AG04450 (cell line): Measurements from ENCODE around the gene TRAPPC2L. TPM values are rescaled to one million over a fixed set of nuclear protein-coding genes. Genes with fewer than 3 reads are reported as not detected.

Source experiments
- CTCF ChIA-PET: fragments of 300-600, 350-600 bp; formaldehyde crosslinking; extraction: SDS; loops from one replicate; lab custom pipeline; 2022; ENCODE audit warnings: antibody characterized with exemption, inconsistent platforms; lab: Charles Lee
- POLR2A ChIA-PET: fragments of 350-600 bp; formaldehyde crosslinking; extraction: SDS; loops from one replicate; lab custom pipeline; 2021; ENCODE audit warnings: antibody characterized with exemption, inconsistent platforms; lab: Yijun Ruan, JAX
- DNase-seq: peaks from one replicate; pipeline ENCODE4 v3.0.0-alpha.2; 2011; ENCODE audit warnings: low read depth, low spot score
- H3K27ac ChIP-seq: one replicate; pipeline ENCODE4 v1.5.1; 2012; ENCODE audit warnings: low read depth, low read length, control low read depth
- H3K27me3 ChIP-seq: one replicate; pipeline ENCODE4 v1.6.0; 2012; ENCODE audit warnings: low read length; ENCODE audit not compliant: control insufficient read depth, insufficient read depth
- H3K4me3 ChIP-seq: 2 replicates; pipeline ENCODE4 v1.5.1; 2011; ENCODE audit warnings: mild to moderate bottlenecking, low read depth, low read length, control low read depth
- H3K9me3 ChIP-seq: 2 replicates; pipeline ENCODE4 v1.5.1; 2012; ENCODE audit warnings: low read length; ENCODE audit not compliant: control insufficient read depth, insufficient read depth
- polyA plus RNA-seq: library from polyadenylated mRNA; depleted of rRNA; stranded (reverse); fragments of >200 nt; gene quantifications from 2 replicates; pipeline ENCODE4 v1.2.3, GENCODE V29; 2011; rRNA removed
- TF ChIP-seq, protein P1 (sequence below): IDR thresholded peaks from 2 replicates; pipeline ENCODE4 v1.5.1; 2011; ENCODE audit warnings: low read depth, low read length, control low read depth, inconsistent platforms

TRAPPC2L gene
- polyA plus RNA-seq, 1 experiment = 72.8 TPM

DNA sequence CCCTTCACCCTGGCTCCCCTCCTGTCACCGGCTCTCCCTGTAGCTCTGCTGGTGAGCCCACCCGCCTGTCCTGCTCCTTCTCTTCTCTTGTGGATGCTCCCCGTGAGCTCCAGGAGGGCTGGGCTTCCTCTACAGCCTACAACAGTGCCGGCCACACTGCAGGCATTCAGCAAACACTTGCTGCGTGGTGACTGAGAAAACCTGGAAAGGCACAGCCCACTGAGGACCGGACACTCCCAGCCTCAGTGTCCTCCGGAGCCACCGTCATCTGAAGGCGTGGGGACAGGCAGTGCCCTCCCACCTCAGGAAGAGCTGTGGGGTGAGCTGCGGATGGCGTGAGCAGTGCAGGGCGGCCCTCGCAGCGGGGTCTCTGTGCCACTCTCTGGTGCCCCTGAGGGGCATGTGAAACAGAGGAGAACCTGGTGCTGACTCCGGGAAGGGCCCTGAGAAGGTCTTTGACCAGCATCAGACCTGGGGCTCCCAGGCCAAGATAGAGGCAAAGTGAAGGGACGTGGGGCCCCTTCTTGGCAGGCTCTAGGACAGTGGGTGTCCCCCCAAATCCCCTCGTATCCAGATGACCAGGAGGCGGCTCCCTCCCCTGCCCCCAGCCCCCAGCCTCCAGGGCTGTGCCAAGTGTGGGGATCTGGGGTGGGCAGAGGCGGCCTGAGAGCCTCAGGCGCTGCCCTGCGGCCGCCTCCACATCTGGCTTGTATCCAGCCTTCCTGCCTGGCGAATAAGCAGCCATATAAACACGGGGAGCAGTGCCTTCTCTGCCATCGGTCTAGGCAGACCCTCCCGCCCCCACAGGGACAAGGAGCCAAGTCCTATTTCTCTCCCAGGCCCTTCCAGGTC lies 53.6 kb downstream of the TRAPPC2L start:
- no peak for DNase-seq
- ChIA-PET CTCF (no interaction called here), POLR2A (no interaction called here)
- Histone ChIP-seq H3K9me3 (peaks cover 14% of the 10 kb centered on the region), H3K27me3 (peaks cover 27% of the 10 kb centered on the region), H3K27ac (no peak overlapping the region), H3K4me3 (no peak overlapping the region)
- TF ChIP-seq, protein P1, sequence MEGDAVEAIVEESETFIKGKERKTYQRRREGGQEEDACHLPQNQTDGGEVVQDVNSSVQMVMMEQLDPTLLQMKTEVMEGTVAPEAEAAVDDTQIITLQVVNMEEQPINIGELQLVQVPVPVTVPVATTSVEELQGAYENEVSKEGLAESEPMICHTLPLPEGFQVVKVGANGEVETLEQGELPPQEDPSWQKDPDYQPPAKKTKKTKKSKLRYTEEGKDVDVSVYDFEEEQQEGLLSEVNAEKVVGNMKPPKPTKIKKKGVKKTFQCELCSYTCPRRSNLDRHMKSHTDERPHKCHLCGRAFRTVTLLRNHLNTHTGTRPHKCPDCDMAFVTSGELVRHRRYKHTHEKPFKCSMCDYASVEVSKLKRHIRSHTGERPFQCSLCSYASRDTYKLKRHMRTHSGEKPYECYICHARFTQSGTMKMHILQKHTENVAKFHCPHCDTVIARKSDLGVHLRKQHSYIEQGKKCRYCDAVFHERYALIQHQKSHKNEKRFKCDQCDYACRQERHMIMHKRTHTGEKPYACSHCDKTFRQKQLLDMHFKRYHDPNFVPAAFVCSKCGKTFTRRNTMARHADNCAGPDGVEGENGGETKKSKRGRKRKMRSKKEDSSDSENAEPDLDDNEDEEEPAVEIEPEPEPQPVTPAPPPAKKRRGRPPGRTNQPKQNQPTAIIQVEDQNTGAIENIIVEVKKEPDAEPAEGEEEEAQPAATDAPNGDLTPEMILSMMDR = no peak

DNA sequence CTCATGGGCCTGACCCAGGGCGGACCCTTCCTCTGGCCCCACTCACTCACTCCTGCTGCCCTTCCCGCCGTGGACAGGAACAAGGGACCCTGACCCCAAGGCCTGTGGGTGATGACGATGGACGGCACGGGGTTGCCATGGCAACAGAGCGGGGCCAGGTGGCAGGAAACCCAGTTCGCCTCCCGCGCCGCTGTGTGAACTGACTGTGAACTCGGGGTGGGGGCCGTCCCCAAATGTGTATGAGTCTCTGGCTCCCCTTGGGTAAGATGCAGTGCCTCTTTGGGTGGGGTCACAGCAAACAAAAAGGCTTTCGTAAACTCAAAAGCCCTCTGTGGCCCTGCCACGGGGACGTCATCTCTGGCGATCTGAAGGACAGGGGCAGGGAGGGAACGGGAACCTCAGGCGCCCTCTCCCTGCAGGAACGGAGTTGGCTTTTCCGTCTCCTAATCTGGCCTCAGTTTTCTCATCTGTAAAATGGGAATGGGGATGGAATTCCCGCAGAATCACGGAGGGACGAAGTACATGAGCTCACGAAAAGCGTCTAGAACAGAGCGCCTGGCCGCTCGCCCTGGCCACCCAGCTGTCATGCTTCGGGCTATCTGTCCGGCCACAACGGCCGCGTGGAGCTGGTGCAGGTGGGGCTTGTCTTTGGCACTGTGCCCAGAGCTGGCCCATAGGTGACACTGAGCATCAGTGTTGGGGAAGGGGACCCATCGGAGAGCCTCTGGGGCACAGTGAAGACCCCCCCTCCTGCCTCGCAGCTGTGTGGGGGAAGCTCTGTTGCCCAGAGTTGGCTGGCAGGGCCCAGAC lies 54.4 kb downstream of the TRAPPC2L start:
- no peak overlapping the region for H3K4me3 ChIP-seq
- no peak overlapping the region for H3K27ac ChIP-seq
- no peak for DNase-seq
- ChIA-PET CTCF (no interaction called here), POLR2A (interaction anchor here (0.6 kb wide), 1 partner anchor 162 kb away, joined by 6 read pairs; no protein-coding TSS in a partner anchor)
- H3K27me3 ChIP-seq = peaks cover 27% of the 10 kb centered on the region
- TF ChIP-seq, protein P1 = no peak
- H3K9me3 ChIP-seq = peaks cover 14% of the 10 kb centered on the region

DNA sequence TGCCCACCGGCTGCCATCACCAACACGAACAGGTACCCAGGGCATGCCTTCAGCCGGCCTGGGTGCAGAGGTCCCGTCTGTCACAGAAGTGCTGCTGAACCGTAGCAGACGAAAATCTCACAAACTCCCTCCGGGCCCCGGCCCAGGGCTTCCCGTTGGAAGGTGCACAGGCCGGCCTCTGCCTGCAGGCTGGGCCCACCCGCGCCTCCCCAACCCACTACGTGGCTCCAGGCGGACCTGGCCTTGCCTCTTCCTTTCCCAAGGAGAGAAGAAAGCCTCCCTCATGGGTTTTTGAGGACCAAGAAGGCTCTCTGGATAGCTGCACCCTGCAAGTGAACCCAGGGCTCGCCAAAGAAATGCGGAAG lies 55.0 kb downstream of the TRAPPC2L start:
- POLR2A ChIA-PET = interaction anchor here (0.6 kb wide), 1 partner anchor 161 kb away, joined by 6 read pairs; no protein-coding TSS in a partner anchor
- H3K27me3 ChIP-seq = peaks cover 27% of the 10 kb centered on the region
- CTCF ChIA-PET = no interaction called here
- no peak overlapping the region for H3K27ac ChIP-seq
- H3K9me3 ChIP-seq = peaks cover 14% of the 10 kb centered on the region
- no peak overlapping the region for H3K4me3 ChIP-seq
- TF ChIP-seq, protein P1 = no peak
- DNase-seq = no peak

Other genes with a start within 250 kb of the TRAPPC2L start
- gene IL17C, start 218.6 kb upstream of the TRAPPC2L start, polyA plus RNA-seq = not detected in 2 replicates
- 53.6 and 99.8 TPM in 2 replicates for gene CYBA, start 206.1 kb upstream of the TRAPPC2L start, polyA plus RNA-seq
- gene MVD, start 194.0 kb upstream of the TRAPPC2L start, polyA plus RNA-seq = 9.1 and 13.5 TPM in 2 replicates
- gene SNAI3, start 170.6 kb upstream of the TRAPPC2L start, polyA plus RNA-seq = 0.04 and 0.06 TPM in 2 replicates
- 6.8 and 9.0 TPM in 2 replicates for gene RNF166, start 150.7 kb upstream of the TRAPPC2L start, polyA plus RNA-seq
- gene CTU2, start 150.6 kb upstream of the TRAPPC2L start, polyA plus RNA-seq = 6.5 and 8.7 TPM in 2 replicates
- gene PIEZO1, start 71.9 kb upstream of the TRAPPC2L start, polyA plus RNA-seq = 47.0 and 72.7 TPM in 2 replicates
- 1.2 and 2.4 TPM in 2 replicates for gene CDT1, start 53.3 kb upstream of the TRAPPC2L start, polyA plus RNA-seq
- gene APRT, start 45.2 kb upstream of the TRAPPC2L start, polyA plus RNA-seq = 66.8 and 107 TPM in 2 replicates
- gene GALNS, start 180 bp upstream of the TRAPPC2L start, polyA plus RNA-seq = 11.6 and 18.5 TPM in 2 replicates
- not detected in 2 replicates for gene PABPN1L, start 9.5 kb downstream of the TRAPPC2L start, polyA plus RNA-seq
- not detected in 2 replicates for gene CBFA2T3, start 120.1 kb downstream of the TRAPPC2L start, polyA plus RNA-seq
- 11.0 and 11.2 TPM in 2 replicates for gene ACSF3, start 236.7 kb downstream of the TRAPPC2L start, polyA plus RNA-seq